Activated CD4-positive, alpha-beta T cell treated with anti-CD3 and anti-CD28 coated beads for 1 hour (primary cell): Measurements from ENCODE around the gene LGR4.
"Not testable (repeated sequence)": the region's sequence is repeated elsewhere in the genome, so short reads cannot be mapped to it uniquely, and the experiment has no call there.

Experiments
- DNase-seq: peaks from one replicate; pipeline ENCODE4 v3.0.0-alpha.2; 2020

Gene LGR4

GRCh38 chr11:27472398-27473016 is at the start of gene LGR4:
LGR4 (minus strand) TSS chr11:27472790; CDS start chr11:27472302, 488 bp downstream.
- peak; percentile 57 for DNase-seq

- DNase-seq, result no peak
Measured at GRCh38 chr11:27520226-27520625, 47.6 kb upstream of the LGR4 start.

- DNase-seq, result no peak
Measured at GRCh38 chr11:27518518-27518917, 45.9 kb upstream of the LGR4 start.

GRCh38 chr11:27517490-27517889 is 44.9 kb upstream of the LGR4 start:
- not testable (repeated sequence) for DNase-seq

- DNase-seq, result no peak
Measured at GRCh38 chr11:27514558-27514957, 42.0 kb upstream of the LGR4 start.

GRCh38 chr11:27514076-27514475 is 41.5 kb upstream of the LGR4 start:
- DNase-seq, result no peak

- DNase-seq, result no peak
Measured at GRCh38 chr11:27513389-27513788, 40.8 kb upstream of the LGR4 start.

GRCh38 chr11:27512238-27512637 is 39.6 kb upstream of the LGR4 start:
- DNase-seq, result no peak

- DNase-seq, result no peak
Measured at GRCh38 chr11:27509908-27510307, 37.3 kb upstream of the LGR4 start.

- DNase-seq, result no peak
Measured at GRCh38 chr11:27507557-27508322, 35.1 kb upstream of the LGR4 start.

- peak; percentile 90 for DNase-seq
Measured at GRCh38 chr11:27506200-27507182, 33.9 kb upstream of the LGR4 start, which contains the start of gene LIN7C. LIN7C (minus strand) TSS chr11:27506769; CDS start chr11:27506752, 17 bp downstream.

- DNase-seq, result no peak
Measured at GRCh38 chr11:27505781-27506180, 33.2 kb upstream of the LGR4 start.

GRCh38 chr11:27504205-27504604 is 31.6 kb upstream of the LGR4 start:
- no peak for DNase-seq

GRCh38 chr11:27501100-27501499 is 28.5 kb upstream of the LGR4 start:
- DNase-seq, result no peak

- DNase-seq, result no peak
Measured at GRCh38 chr11:27497911-27498310, 25.3 kb upstream of the LGR4 start.

- no peak for DNase-seq
Measured at GRCh38 chr11:27497284-27497866, 24.8 kb upstream of the LGR4 start.

GRCh38 chr11:27496461-27496860 is 23.9 kb upstream of the LGR4 start:
- no peak for DNase-seq

GRCh38 chr11:27495710-27496300 is 23.2 kb upstream of the LGR4 start:
- DNase-seq, result no peak

- DNase-seq, result no peak
Measured at GRCh38 chr11:27489092-27489491, 16.5 kb upstream of the LGR4 start.

- DNase-seq, result no peak
Measured at GRCh38 chr11:27487706-27488105, 15.1 kb upstream of the LGR4 start.

GRCh38 chr11:27485930-27486773 is 13.6 kb upstream of the LGR4 start:
- no peak for DNase-seq
